NCI-H510A (cell line): ENCODE measurements around the gene AGAP1.

Experiments
- DNase-seq: peaks from one replicate; lab custom pipeline; 2025; lab: John Stamatoyannopoulos, UW

AGAP1 gene

GRCh38 chr2:235766278-235766677, 272.4 kb downstream of the AGAP1 start:
- peak; percentile 46 for DNase-seq

GRCh38 chr2:235768606-235769005, 274.8 kb downstream of the AGAP1 start:
- no peak for DNase-seq

DNA sequence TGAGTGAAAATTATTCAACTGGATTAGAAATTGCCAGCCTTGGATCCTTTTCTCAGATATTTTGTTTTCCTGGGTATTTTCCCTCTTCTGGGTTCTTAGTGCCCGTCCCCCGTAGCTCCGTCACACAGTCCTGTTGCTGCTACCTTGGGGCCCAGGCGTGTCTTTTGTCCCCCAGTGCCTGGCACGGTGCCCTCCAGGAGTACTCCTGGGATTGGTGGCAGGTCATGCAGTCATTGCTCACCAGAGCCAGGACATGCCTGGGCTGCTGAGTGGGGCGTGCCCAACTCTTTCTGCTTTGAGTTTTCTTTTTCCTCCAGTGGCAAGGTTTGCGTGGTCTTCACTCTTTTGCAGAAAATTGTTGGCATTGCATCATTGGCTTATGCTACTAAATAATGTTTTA, 275.2 kb downstream of the AGAP1 start:
- no peak for DNase-seq

- DNase-seq = no peak
Measured at GRCh38 chr2:235770909-235771820, 277.3 kb downstream of the AGAP1 start.

- DNase-seq = no peak
Measured at GRCh38 chr2:235773188-235773928, 279.5 kb downstream of the AGAP1 start.

DNA sequence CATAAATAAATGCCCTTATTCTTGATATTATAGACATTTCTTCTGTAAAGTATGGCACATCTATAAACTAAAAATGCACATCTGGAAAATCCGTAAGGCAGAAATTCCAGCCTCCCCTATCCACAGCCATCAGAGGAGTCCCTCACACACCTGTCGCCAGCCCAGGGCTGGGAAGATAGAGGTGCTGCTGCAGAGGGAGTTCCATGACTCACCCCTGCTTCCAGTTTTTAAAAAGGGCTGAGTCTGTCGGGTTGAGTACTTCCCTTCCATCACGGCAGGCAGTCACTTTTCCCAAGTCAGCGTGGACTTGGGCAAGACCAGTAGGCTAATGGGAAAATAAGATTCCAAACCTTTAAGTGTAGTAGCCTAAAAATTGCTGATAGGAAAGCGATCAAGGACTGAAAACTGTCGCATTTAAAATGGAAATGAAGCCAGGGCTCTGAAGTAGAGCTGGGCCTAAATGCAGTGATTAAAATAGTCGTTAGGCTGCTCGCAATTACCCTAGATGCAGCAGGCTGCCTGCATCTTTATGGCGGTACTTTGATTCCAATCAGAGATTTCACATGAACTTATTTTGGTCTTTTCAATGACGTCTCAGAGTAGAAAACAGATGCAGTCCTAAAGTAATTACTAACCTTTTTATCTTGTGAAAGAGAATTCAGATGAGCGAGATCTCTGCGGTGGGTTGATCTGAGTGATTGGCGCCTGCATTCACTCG, 280.5 kb downstream of the AGAP1 start:
- no peak for DNase-seq

- peak; percentile 72 for DNase-seq
Measured at GRCh38 chr2:235776531-235776930, 282.7 kb downstream of the AGAP1 start.

GRCh38 chr2:235779444-235779896, 285.6 kb downstream of the AGAP1 start:
- peak; percentile 29 for DNase-seq

DNA sequence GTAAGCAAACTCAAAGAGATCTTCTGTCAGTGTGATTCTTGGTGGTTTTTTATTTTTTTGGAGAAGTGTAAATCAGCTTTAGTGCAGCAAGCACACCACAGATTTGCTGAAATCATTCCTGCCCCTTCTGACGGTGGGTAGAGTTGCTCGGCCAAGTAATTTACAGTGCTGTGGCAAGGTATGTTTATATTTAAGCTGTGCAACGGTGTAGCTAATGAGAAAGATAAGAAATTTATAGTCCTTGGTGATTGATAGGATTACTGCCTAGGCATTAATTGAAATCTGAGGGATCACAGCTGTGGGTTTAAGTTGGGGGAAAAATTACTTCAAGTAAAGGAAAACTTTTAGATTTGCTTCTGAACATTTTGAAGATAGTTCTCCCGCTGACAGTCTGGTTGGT, 286.6 kb downstream of the AGAP1 start:
- DNase-seq = no peak

GRCh38 chr2:235781775-235782174, 287.9 kb downstream of the AGAP1 start:
- no peak for DNase-seq

- no peak for DNase-seq
Measured at GRCh38 chr2:235784788-235785187, 290.9 kb downstream of the AGAP1 start.

- DNase-seq = no peak
Measured at GRCh38 chr2:235789552-235789951, 295.7 kb downstream of the AGAP1 start.

- DNase-seq = no peak
Measured at GRCh38 chr2:235793163-235793752, 299.4 kb downstream of the AGAP1 start.

GRCh38 chr2:235799281-235799680, 305.4 kb downstream of the AGAP1 start:
- no peak for DNase-seq

DNA sequence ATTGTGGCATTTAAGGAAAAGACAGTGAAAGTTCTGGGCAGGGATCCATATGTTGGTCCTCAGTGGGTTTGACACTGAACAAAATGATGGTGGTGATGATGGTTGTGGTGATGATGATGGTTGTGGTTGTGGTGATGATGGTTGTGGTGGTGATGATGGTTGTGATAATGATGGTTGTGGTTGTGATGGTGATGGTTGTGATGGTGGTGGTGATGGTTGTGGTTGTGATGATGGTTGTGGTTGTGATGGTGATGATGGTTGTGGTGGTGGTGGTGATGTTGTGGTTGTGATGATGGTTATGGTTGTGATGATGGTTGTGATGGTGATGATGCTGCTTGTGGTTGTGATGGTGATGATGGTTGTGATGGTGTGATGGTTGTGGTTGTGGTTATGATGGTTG, 308.7 kb downstream of the AGAP1 start:
- DNase-seq = no peak

GRCh38 chr2:235803028-235803427, 309.2 kb downstream of the AGAP1 start:
- DNase-seq = no peak

DNA sequence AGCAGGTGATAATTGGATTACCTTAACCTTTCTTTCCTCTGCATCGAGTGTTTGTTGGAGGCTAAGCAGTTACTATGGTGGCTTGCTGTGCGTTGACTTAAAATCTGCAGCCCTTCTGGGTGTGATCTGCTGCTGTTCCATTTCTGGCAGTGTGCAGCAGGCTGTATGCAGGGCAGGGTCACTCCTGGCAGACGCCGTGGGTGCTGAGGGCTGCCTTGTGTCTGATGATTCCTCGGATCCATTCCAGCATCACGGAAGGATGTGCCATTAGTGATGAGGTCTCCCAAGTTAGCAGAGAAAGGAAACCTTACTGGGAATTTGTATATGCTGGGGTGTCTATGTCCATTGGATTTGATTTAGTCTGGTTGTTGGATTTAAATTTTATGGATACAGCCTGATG, 310.8 kb downstream of the AGAP1 start:
- DNase-seq = no peak

- DNase-seq = no peak
Measured at GRCh38 chr2:235806986-235807750, 313.3 kb downstream of the AGAP1 start.

- DNase-seq = no peak
Measured at GRCh38 chr2:235808366-235808765, 314.5 kb downstream of the AGAP1 start.

- no peak for DNase-seq
Measured at GRCh38 chr2:235810252-235810651, 316.4 kb downstream of the AGAP1 start.

- no peak for DNase-seq
Measured at GRCh38 chr2:235810846-235811245, 317.0 kb downstream of the AGAP1 start.
